Measurements from ENCODE around the gene ZNF697.
"Not testable (repeated sequence)": the region's sequence is repeated elsewhere in the genome, so short reads cannot be mapped to it uniquely, and the experiment has no call there.

GRCh38 chr1:119608816-119609215, 39.2 kb downstream of the ZNF697 start:
- not testable (repeated sequence) for TF ChIP-seq CTCF, POLR2A, POLR2AphosphoS5 (IDR thresholded peaks at IDR 0.05)

Measured in breast epithelium (tissue), 3 donors.